NCI-H446 treated with DMSO at 0.1 percent for 48 hours (cell line): ENCODE results near the gene RNGTT.
A peak's percentile ranks its signal among the peaks of the same experiment; 100 is the strongest.
"Not testable (repeated sequence)": the region's sequence is repeated elsewhere in the genome, so short reads cannot be mapped to it uniquely, and the experiment has no call there.

ENCODE experiments used
- DNase-seq: peaks from one replicate; lab custom pipeline; 2025; lab: John Stamatoyannopoulos, UW

RNGTT gene

GRCh38 chr6:88807622-88808021 lies 155.8 kb downstream of the RNGTT start:
- DNase-seq: no peak

DNA sequence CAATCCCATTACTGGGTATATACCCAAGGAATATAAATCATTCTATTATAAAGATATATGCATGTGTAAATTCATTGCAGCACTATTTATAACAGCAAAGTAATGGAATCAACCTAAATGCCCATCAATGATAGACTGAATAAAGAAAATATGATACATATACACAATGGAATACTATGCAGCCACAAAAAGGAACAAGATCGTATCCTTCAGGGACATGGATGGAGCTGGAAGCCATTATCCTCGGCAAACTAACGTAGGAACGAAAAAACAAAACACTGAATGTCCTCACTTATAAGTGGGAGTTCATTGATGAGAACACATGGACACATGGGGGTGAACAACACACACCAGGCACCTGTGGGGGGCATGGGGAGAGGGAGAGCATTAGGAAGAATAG lies 156.7 kb downstream of the RNGTT start:
- DNase-seq: no peak

- DNase-seq: no peak
Observed at GRCh38 chr6:88804701-88805100, 158.7 kb downstream of the RNGTT start.

DNA sequence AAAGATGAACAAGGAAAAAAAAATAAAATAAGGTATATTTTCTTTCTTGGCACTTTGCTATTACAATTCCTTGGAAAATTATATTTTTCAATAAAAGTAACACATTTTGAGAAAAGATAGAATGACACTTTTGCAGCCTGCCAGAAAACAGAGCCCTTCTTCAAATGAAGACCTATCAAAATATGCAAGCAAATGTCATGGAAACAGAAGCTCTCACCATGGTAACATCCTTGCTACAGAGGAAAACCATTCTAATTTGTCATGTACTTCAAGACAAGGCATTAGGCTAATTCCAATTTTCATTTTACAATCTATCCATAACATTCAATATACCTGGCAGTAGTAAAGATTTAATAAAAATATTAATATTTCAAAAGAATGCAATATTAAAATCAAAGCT lies 177.9 kb downstream of the RNGTT start:
- DNase-seq: no peak

- DNase-seq: peak; percentile 52
Observed at GRCh38 chr6:88780714-88781389, 182.6 kb downstream of the RNGTT start.

- no peak for DNase-seq
Observed at GRCh38 chr6:88775866-88776571, 187.4 kb downstream of the RNGTT start.

GRCh38 chr6:88768114-88768513 lies 195.3 kb downstream of the RNGTT start:
- DNase-seq: not testable (repeated sequence)

DNA sequence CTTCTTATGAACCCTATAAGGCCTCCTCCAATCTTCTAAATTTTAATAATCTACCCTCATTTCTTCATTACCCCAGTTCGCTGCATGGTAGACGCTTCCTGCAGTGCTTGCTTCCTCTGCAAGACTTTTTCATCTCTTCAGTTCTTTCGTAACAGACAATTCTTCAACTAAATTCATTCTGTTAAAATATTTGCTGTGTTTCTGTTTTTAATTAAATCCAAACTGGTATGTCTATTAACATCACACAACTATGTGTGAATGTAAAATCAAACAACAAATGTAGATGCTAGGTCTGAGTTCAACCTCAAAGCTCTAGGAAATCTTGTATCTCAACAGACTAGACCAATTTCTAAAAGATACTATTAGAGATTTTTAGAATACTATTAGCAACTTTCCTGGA lies 199.3 kb downstream of the RNGTT start:
- no peak for DNase-seq

GRCh38 chr6:88763160-88763559 lies 200.3 kb downstream of the RNGTT start:
- DNase-seq: no peak

- DNase-seq: no peak
Observed at GRCh38 chr6:88761237-88762031, 202.0 kb downstream of the RNGTT start.

GRCh38 chr6:88760091-88760490 lies 203.3 kb downstream of the RNGTT start:
- DNase-seq: no peak

GRCh38 chr6:88750936-88751335 lies 212.5 kb downstream of the RNGTT start:
- DNase-seq: no peak

DNA sequence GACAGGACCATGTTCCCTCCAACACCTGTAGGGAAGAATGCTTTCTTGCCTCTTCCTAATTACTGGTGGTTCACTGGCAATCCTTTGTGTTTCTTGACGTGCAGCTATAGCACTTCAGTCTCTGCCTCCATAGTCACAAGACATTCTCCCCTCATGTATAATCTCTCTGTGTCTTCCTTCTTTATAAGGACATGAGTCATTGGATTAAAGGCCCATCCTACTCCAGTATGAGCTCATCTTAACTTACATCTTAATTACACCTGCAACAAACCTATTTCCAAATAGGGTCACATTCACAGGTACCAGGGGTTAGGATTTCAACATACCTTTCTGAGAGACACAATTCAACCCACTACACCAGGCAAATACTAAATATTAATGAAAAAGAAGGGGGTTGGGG lies 213.6 kb downstream of the RNGTT start:
- DNase-seq: no peak

DNA sequence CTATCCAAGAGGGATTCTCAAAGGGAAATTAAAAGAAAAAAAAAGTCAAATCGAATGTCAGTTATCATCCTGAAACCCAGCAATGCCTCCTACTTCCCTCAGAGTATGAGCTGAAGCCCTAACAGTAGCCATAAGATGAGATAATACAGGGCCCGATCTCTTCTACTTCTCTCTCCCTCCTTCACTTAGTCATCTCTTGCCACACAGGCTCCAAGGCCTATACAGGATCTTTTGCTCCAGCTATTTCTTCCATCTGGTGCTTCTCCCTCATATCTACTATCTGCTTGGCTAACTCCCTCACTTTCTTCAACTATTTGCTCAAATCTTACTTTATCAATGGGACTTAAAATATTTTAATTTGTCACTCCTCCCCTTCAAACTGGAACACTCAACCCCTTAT lies 215.3 kb downstream of the RNGTT start:
- no peak for DNase-seq

GRCh38 chr6:88741939-88742338 lies 221.5 kb downstream of the RNGTT start:
- DNase-seq: no peak

DNA sequence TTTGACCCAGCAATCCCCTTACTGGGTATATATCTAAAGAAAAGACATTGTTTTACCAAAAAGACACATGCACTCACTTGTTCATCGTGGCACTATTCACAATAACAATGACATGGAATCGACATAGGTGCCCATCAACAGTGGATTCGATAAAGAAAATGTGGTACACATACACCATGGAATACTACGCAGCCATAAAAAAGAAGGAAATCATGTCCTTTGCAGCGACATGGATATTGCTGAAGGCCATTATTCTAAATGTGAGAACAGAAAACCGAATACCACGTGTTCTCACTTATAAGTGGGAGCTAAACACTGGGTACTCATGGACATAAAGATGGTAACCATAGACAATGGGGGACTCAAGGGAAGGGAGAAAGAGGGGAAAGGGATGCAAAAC lies 222.3 kb downstream of the RNGTT start:
- DNase-seq: no peak

- DNase-seq: no peak
Observed at GRCh38 chr6:88734544-88734943, 228.9 kb downstream of the RNGTT start.

DNA sequence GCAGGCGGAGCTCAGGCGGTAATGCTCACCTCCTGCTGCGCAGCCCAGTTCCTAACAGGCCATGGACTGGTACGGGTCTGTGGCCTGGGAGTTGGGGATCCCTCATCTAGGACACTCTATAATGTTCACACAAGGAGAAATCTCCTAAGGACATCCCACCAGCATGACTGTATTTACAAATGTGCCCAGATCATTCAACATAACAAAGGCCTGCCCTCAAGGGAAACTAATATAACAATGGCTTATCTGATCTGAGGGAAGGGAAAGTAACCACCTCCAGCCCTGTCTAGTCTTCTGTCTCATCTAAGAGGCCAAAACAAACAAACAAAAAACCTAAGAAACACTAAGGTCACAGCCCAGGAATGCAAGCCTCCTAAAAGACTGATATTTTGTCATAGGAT lies 232.8 kb downstream of the RNGTT start:
- no peak for DNase-seq

DNA sequence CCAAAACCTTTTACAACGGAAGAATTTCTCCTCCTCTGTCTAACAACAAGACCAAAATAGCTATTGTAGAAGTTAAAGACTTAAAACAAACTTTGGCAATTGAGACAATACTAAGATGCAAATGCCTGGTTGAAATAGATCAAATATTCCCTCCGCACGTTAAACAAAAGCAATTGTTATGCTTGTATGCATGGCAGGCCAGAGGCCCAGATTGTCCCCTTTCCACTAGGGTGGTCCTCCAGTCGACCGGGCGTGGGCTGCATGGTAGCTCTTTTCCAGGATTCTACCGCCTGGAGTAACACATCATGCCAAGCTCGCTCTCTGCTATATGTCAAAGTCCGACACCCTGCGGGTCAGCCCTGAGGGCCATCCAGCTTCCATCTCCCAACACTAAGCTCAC lies 234.7 kb downstream of the RNGTT start:
- DNase-seq: no peak

- not testable (repeated sequence) for DNase-seq
Observed at GRCh38 chr6:88726409-88726808, 237.0 kb downstream of the RNGTT start.

DNA sequence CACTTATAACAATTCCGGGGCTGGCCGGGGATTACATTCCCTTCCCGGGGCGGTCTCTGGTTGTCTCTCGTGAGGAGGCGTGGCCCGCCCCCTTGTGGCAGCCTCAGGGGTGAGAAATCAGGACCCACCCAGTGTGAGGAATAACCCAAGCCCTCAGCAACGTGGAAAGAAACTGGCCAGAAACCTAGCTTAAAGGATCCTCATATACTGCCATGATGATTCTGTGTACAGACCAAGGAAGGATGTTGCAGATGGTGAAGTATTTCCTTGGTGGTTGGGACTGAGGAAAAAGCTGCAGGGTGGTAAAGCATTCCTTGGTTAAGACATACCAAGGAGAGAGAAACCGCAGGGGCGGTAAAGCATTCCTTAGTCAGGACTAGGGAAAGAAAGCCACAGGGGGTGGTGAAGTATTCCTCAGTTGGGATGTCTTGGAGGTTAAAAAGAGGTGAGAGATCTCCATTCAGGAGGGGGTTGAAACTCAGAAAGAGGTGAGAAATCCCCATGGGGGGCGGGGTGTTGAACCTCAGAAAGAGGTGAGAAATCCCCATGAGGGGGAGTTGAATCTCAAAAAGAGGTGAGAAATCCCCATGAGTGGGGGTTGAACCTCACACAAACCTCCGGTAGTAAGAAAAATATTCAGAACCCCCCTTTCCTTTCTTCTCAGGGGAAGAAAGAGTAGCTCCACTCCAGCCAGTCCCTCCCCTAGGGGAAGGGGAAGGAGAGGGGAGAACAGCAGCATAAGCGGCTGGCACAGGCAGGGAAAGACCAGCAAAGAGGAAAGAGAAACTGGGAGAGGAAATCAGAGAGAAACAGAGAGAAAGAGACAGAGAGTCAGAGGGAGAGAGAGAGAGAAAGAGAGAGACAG lies 238.1 kb downstream of the RNGTT start:
- no peak for DNase-seq

DNA sequence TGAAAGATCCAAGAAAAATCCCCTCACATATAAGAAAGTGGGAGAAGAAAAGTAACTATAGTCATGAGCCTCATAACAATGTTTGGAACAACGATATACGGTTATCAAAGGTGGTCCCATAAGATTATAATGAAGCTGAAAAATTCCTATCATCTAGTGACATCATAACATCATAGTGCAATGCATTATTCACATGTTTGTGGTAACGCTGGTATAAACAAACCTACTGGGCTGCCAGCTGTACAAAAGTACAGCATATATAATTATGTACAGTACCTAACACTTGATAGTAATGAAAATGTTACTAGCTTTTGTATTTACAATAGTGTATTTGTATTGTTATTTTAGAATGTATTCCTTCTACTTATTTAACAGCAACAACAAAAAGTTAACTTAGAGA lies 240.7 kb downstream of the RNGTT start:
- no peak for DNase-seq
